Neural progenitor cell (in vitro differentiated cells): ENCODE results near the gene EPB42. TPM values are rescaled to one million over a fixed set of nuclear protein-coding genes. Genes with fewer than 3 reads are reported as not detected.

Experiments used
- DNase-seq: peaks from one replicate; pipeline ENCODE4 v3.0.0-alpha.2; 2016; ENCODE audit warnings: low spot score
- H2AFZ ChIP-seq: fragments of 200-600 bp; sonication (generic); replicated peaks from 2 replicates; pipeline ENCODE4 v1.6.1; 2016; ENCODE audit warnings: antibody characterized with exemption
- H3F3A ChIP-seq: fragments of 200-600 bp; sonication (generic); 2 replicates; pipeline ENCODE4 v1.6.1; 2016; ENCODE audit warnings: antibody characterized with exemption, low read depth
- H3K27ac ChIP-seq: fragments of 200-600 bp; sonication (generic); 2 replicates; pipeline ENCODE4 v1.5.1; 2016; ENCODE audit warnings: mild to moderate bottlenecking
- H3K27me3 ChIP-seq: fragments of 200-600 bp; sonication (generic); 2 replicates; pipeline ENCODE4 v1.6.1; 2016; ENCODE audit warnings: mild to moderate bottlenecking, moderate library complexity
- H3K36me3 ChIP-seq: fragments of 200-600 bp; sonication (generic); 2 replicates; pipeline ENCODE4 v1.5.1; 2016
- H3K4me1 ChIP-seq: fragments of 200-600 bp; sonication (generic); 2 replicates; pipeline ENCODE4 v1.6.1; 2016; ENCODE audit warnings: mixed run types
- H3K4me2 ChIP-seq: fragments of 200-600 bp; sonication (generic); 2 replicates; pipeline ENCODE4 v1.6.1; 2016
- H3K4me3 ChIP-seq: fragments of 200-600 bp; sonication (generic); 2 replicates; pipeline ENCODE4 v1.5.1; 2016
- H3K79me2 ChIP-seq: fragments of 200-600 bp; sonication (generic); 2 replicates; pipeline ENCODE4 v1.6.1; 2016; ENCODE audit warnings: low read depth
- H3K9ac ChIP-seq: fragments of 200-600 bp; sonication (generic); 2 replicates; pipeline ENCODE4 v1.6.1; 2016
- H3K9me3 ChIP-seq: fragments of 200-600 bp; sonication (generic); 2 replicates; pipeline ENCODE4 v1.5.1; 2016; ENCODE audit warnings: low read depth
- H4K20me1 ChIP-seq: fragments of 200-600 bp; sonication (generic); 2 replicates; pipeline ENCODE4 v1.6.1; 2016; ENCODE audit warnings: low read depth
- H3K27ac Mint-ChIP-seq: 3 replicates; pipeline ENCODE4 v1.8.0; 2021; ENCODE audit warnings: mixed read lengths
- H3K27me3 Mint-ChIP-seq: 2 replicates; pipeline ENCODE4 v1.8.0; 2022; ENCODE audit warnings: low read depth, mild to moderate bottlenecking, inconsistent platforms, moderate library complexity, mixed read lengths; ENCODE audit not compliant: insufficient read depth
- H3K36me3 Mint-ChIP-seq: 3 replicates; pipeline ENCODE4 v1.8.0; 2021; ENCODE audit warnings: mixed read lengths
- H3K4me1 Mint-ChIP-seq: 3 replicates; pipeline ENCODE4 v1.8.0; 2021; ENCODE audit warnings: mixed read lengths
- H3K4me3 Mint-ChIP-seq: 3 replicates; pipeline ENCODE4 v1.8.0; 2021; ENCODE audit warnings: mild to moderate bottlenecking, moderate library complexity, mixed read lengths
- H3K9me3 Mint-ChIP-seq: 3 replicates; pipeline ENCODE4 v1.8.0; 2020; ENCODE audit warnings: mixed read lengths
- CTCF ChIP-seq: fragments of 200-600 bp; sonication (generic); IDR thresholded peaks from 2 replicates; pipeline ENCODE4 v1.5.1; 2017; ENCODE audit warnings: antibody characterized with exemption, mild to moderate bottlenecking
- EZH2 ChIP-seq: fragments of 200-600 bp; sonication (generic); IDR thresholded peaks from 2 replicates; pipeline ENCODE4 v1.6.1; 2017; ENCODE audit warnings: antibody characterized with exemption, mild to moderate bottlenecking, moderate library complexity
- EZH2phosphoT487 ChIP-seq: fragments of 200-600 bp; sonication (generic); IDR thresholded peaks from 2 replicates; pipeline ENCODE4 v1.6.1; 2017; ENCODE audit warnings: antibody characterized with exemption
- total RNA-seq: library from RNA; depleted of rRNA; stranded (reverse); fragments of >200 nt; gene quantifications from 2 replicates; pipeline ENCODE4 v1.2.3, GENCODE V29; 2015; ENCODE audit warnings: low replicate concordance

Gene EPB42
- total RNA-seq, 1 donor from 2014 or later, result not detected

- Histone ChIP-seq H3F3A (no peaks in the 10 kb centered on the region), H3K9me3 (no peaks in the 10 kb centered on the region), H3K36me3 (no peaks in the 10 kb centered on the region), H3K79me2 (no peaks in the 10 kb centered on the region), H3K27me3 (no peaks in the 10 kb centered on the region), H3K27ac (no peak overlapping the region), H2AFZ (no peak overlapping the region), H3K4me2 (no peak overlapping the region), H4K20me1 (no peaks in the 10 kb centered on the region), H3K9ac (no peak overlapping the region), H3K4me3 (no peak overlapping the region), H3K4me1 (no peaks in the 10 kb centered on the region)
- Mint-ChIP-seq H3K36me3 (no peaks in the 10 kb centered on the region), H3K9me3 (no peaks in the 10 kb centered on the region), H3K27ac (no peak overlapping the region), H3K4me1 (no peaks in the 10 kb centered on the region), H3K27me3 (peaks cover 2% of the 10 kb centered on the region), H3K4me3 (no peak overlapping the region)
- TF ChIP-seq EZH2 (no peak), EZH2phosphoT487 (no peak), CTCF (no peak)
- DNase-seq, result no peak
These were observed 22.3 kb upstream of the EPB42 start for GRCh38 chr15:43243020-43243645.

- no peaks in the 10 kb centered on the region for H3K27me3 ChIP-seq
- H3K27ac ChIP-seq, result no peak overlapping the region
- Mint-ChIP-seq H3K27ac (no peak overlapping the region), H3K27me3 (peaks cover 2% of the 10 kb centered on the region), H3K9me3 (no peaks in the 10 kb centered on the region), H3K4me1 (no peaks in the 10 kb centered on the region), H3K36me3 (no peaks in the 10 kb centered on the region), H3K4me3 (no peak overlapping the region)
- no peak overlapping the region for H3K9ac ChIP-seq
- H3K4me1 ChIP-seq, result no peaks in the 10 kb centered on the region
- H3K4me2 ChIP-seq, result no peak overlapping the region
- no peaks in the 10 kb centered on the region for H4K20me1 ChIP-seq
- H3K4me3 ChIP-seq, result no peak overlapping the region
- DNase-seq, result no peak
- no peak overlapping the region for H2AFZ ChIP-seq
- H3K79me2 ChIP-seq, result no peaks in the 10 kb centered on the region
- no peaks in the 10 kb centered on the region for H3F3A ChIP-seq
- no peak for TF ChIP-seq EZH2
- no peak for TF ChIP-seq CTCF
- no peak for TF ChIP-seq EZH2phosphoT487
- H3K9me3 ChIP-seq, result no peaks in the 10 kb centered on the region
- no peaks in the 10 kb centered on the region for H3K36me3 ChIP-seq
These were observed 21.8 kb upstream of the EPB42 start for GRCh38 chr15:43242616-43243015.

GRCh38 chr15:43241100-43241499 lies 20.3 kb upstream of the EPB42 start:
- H3K4me3 Mint-ChIP-seq, result no peak overlapping the region
- Histone ChIP-seq H3K4me1 (no peaks in the 10 kb centered on the region), H3K27ac (no peak overlapping the region), H3K27me3 (no peaks in the 10 kb centered on the region), H3K36me3 (no peaks in the 10 kb centered on the region), H3K79me2 (no peaks in the 10 kb centered on the region), H3K9me3 (no peaks in the 10 kb centered on the region), H3K4me3 (no peak overlapping the region), H2AFZ (no peak overlapping the region), H4K20me1 (no peaks in the 10 kb centered on the region), H3K9ac (no peak overlapping the region), H3F3A (no peaks in the 10 kb centered on the region), H3K4me2 (no peak overlapping the region)
- H3K4me1 Mint-ChIP-seq, result no peaks in the 10 kb centered on the region
- H3K36me3 Mint-ChIP-seq, result no peaks in the 10 kb centered on the region
- no peak overlapping the region for H3K27ac Mint-ChIP-seq
- TF ChIP-seq EZH2phosphoT487 (no peak), EZH2 (no peak), CTCF (no peak)
- no peaks in the 10 kb centered on the region for H3K9me3 Mint-ChIP-seq
- DNase-seq, result no peak
- peaks cover 2% of the 10 kb centered on the region for H3K27me3 Mint-ChIP-seq
